ENCODE results near the gene BCL6. TPM values are rescaled to one million over a fixed set of nuclear protein-coding genes. Genes with fewer than 3 reads are reported as not detected.

Gene BCL6
- total RNA-seq, 4 donors from 2014 or later: 86.0 to 161 (median 111) TPM

DNA sequence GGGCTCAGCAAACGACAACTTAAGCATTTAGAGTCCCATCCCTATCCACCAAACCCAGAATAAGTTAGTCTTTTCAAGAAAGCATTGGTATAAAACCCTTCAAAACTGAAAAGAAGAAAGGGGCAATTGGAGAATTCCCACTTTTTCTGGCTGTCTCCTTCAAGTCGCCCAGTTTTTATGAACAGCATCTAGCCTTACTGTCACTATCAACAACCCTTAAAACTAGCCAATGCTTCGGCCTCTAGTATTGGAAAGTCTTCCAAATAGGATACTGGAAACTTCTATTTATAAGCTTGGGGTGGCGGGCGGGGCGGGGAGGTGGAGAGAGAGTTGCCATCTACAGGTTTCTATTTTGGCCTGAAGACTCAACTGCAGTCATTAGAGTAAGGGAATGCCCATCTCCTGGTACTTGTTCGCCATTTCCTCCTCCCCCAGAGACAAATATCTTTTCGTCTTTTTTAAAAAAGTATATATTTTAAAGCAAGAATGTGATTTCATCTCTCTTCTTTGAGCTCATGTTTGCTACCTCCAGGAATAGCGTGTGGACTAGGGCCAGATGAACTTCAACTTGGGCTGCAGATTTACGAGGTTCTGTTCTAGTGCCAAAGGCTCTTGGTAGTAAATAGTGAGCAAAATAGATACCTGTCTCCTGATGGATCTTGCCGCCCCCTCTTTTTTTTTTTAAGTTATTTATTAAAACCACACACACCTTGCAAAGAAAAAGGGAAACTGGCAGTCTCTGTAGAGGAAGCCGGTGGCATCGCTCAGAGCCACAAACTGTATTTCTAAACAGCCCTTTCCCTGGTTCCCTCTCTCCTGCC lies 2.7 kb downstream of the BCL6 start:
- H3K9me3 ChIP-seq: no peaks in the 10 kb centered on the region
- H3K36me3 ChIP-seq: no peaks in the 10 kb centered on the region
- TF ChIP-seq POLR2A (IDR thresholded peaks at IDR 0.05; ENCODE audit: low read depth): no peak
- intact Hi-C loops (cut with DNase I): loop anchor here (2.0 to 10.0 kb wide), 3 partner anchors 476 to 1206 kb away; no protein-coding TSS in a partner anchor
- peaks cover 5 to 66% (median 36%) of the 10 kb centered on the region in 4 donors for H3K4me1 ChIP-seq
- 44% methylated on average over 13 of the region's 13 CpGs for WGBS
- peak overlapping the region; percentile 69 to 81 (median 76) for H3K4me3 ChIP-seq
- H3K27me3 ChIP-seq: no peaks in the 10 kb centered on the region
- no peak for DNase-seq (ENCODE audit: extremely low spot score)
- H3K27ac ChIP-seq (replicated peaks in 1 of 4): peak overlapping the region; percentile 94 to 99 (median 98)

DNA sequence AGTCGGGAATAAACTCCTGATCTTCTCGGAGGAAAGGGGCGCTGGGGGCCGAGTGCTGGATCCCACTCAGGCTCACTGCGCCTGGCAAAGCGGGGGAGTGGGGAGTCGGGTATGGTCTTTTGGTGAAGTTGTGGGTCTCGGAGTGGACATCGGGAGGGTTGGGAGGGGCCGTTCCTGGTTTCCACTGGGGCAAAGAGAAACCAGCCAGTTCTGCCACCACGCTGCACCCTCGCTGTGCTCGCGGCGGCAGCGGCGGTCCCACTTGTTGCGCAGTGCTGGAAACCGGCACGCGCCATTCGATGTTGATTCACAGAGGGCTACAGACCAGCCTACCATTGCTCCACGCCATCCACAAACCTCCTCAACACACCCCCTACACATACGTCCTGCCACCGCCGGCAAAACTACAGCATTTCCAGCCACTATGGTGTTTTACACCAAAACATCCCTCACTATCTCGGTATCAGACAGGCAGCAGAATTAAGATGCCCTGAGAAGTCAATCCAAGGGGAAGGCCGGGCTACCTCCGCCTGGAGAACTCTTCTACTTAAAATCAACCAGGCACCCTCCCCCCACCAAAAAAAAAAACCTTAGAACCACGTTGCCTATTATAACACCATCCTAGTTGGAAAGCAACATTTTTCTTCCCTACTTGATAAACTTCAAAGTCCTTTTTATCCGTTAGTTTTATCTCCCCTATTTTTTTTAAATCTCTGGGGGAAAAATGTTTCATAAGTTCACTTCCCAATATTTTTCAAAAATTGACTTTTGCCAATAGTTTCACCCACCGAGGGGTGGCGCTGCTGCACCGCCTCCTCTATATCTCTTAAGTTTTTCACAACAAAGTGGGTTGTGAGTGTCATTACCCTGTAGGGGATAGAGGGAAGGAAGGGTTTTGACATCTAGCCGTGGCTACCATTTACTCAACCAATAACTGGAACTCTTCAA lies 3.6 kb downstream of the BCL6 start:
- no peaks in the 10 kb centered on the region for H3K27me3 ChIP-seq
- H3K9me3 ChIP-seq: no peaks in the 10 kb centered on the region
- no peaks in the 10 kb centered on the region for H3K36me3 ChIP-seq
- intact Hi-C loops (cut with DNase I): loop anchor here (2.0 to 10.0 kb wide), 3 partner anchors 477 to 1207 kb away; no protein-coding TSS in a partner anchor
- peaks cover 4 to 66% (median 35%) of the 10 kb centered on the region in 4 donors for H3K4me1 ChIP-seq
- peak overlapping the region; percentile 69 to 81 (median 76) for H3K4me3 ChIP-seq
- DNase-seq (ENCODE audit: extremely low spot score): no peak
- 2% methylated on average over 35 of the region's 35 CpGs for WGBS
- TF ChIP-seq, protein P1, sequence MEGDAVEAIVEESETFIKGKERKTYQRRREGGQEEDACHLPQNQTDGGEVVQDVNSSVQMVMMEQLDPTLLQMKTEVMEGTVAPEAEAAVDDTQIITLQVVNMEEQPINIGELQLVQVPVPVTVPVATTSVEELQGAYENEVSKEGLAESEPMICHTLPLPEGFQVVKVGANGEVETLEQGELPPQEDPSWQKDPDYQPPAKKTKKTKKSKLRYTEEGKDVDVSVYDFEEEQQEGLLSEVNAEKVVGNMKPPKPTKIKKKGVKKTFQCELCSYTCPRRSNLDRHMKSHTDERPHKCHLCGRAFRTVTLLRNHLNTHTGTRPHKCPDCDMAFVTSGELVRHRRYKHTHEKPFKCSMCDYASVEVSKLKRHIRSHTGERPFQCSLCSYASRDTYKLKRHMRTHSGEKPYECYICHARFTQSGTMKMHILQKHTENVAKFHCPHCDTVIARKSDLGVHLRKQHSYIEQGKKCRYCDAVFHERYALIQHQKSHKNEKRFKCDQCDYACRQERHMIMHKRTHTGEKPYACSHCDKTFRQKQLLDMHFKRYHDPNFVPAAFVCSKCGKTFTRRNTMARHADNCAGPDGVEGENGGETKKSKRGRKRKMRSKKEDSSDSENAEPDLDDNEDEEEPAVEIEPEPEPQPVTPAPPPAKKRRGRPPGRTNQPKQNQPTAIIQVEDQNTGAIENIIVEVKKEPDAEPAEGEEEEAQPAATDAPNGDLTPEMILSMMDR (IDR thresholded peaks at IDR 0.05): peak; percentile 79 to 84 (median 83)
- TF ChIP-seq POLR2AphosphoS5 (IDR thresholded peaks at IDR 0.05) (peak in 1 of 2 donors; percentile 62), EP300 (IDR thresholded peaks at IDR 0.05) (no peak), POLR2A (IDR thresholded peaks at IDR 0.05; ENCODE audit: low read depth) (peak; percentile 19)
- H3K27ac ChIP-seq (replicated peaks in 1 of 4): peak overlapping the region; percentile 94 to 99 (median 98)

DNA sequence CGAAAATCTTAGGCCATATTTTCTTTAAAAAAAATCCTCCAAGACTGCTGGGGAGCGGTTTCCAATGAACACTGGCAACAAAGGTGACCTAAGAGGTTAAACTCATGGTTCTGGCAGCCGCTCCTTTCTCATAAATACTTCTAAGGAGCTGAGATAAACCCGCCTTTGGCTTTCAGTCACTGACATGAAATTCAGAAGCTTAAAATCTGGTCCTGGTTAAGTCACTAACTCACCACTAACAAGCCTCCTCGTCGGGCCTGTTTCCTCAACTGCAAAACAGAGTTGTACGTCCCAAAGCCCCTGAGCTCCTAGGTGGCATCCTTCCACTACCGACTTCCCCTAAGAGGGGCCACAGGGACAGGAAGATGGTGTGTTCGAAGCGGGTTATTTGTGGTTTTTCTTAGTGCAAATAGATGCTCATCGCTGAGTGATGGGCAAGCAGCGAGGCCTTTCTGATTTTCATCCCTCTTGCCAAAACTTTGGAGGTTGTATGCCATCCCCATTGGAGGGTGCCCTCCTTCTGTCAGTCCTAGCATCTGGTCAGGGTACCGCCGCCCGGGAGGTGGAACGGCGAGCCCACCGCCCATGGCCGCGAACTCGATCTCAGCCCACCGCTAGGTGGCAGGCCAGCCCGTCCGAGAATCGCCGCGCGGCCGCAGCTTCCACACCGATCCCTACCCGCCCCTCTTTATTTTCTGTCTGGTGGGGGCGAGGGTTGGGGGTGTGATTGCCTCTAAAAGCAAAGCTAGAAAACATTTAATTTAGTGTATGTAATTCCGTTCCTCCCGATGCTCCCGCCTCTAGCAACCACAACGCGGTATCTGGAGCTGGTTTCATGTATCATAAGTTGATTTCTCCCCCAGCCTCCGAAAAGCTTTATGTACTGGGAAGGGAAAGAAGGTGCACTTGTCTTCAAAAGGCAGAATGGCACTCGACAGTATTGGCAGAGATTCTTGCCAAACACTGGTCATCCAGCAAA lies 4.6 kb downstream of the BCL6 start:
- peak; percentile 94 for DNase-seq (ENCODE audit: extremely low spot score)
- peak overlapping the region; percentile 94 to 99 (median 98) for H3K27ac ChIP-seq (replicated peaks in 1 of 4)
- no peaks in the 10 kb centered on the region for H3K27me3 ChIP-seq
- no peaks in the 10 kb centered on the region for H3K9me3 ChIP-seq
- 1% methylated on average over 35 of the region's 39 CpGs for WGBS
- peak overlapping the region; percentile 69 to 81 (median 76) for H3K4me3 ChIP-seq
- no peaks in the 10 kb centered on the region for H3K36me3 ChIP-seq
- peaks cover 14 to 73% (median 43%) of the 10 kb centered on the region in 4 donors for H3K4me1 ChIP-seq
- intact Hi-C loops (cut with DNase I): loop anchor here (10.0 kb wide), 1 partner anchor 834 kb away; no protein-coding TSS in a partner anchor
- TF ChIP-seq POLR2A (IDR thresholded peaks at IDR 0.05; ENCODE audit: low read depth) (no peak), EP300 (IDR thresholded peaks at IDR 0.05) (no peak), POLR2AphosphoS5 (IDR thresholded peaks at IDR 0.05) (peak in 1 of 2 donors; percentile 69)
- TF ChIP-seq, protein P1 (IDR thresholded peaks at IDR 0.05): peak; percentile 89 to 92 (median 92)

DNA sequence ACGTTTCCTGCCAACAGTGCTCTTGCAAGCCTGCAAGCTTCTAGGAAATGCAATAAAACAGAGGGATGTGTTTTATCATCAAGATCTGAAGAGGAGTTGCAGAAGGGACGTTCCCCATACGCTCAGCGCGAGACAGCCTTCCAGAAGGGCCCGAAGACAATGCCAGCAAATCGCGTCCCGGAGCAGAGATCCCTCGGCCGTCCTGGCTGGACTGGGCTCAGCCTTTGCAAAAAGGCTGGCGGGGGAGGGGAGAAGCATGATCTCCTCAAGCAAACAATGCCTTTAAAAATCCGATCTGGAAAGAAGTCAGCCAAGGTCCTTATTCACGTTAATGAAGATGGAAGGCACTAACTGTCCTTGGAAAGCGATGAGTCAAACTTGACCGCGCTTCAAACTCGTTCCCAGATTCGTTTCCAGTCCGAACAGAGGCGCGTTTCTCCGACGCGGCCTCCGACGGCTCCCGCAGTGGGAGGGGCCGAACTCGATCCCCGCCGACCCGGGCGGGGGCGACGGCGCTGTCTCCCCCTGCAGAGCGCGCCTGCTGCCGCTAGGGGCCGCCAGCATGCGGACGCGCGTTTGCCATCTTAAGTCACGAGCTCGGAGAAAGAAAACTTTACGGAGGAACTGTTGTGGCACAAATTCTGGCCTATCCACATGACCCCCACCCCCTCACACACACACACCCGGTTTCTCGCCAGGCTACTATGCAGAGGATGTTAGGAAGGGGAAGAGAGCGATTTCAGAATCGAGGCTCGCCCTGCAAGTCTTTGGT lies 5.5 kb downstream of the BCL6 start:
- H3K4me1 ChIP-seq: peaks cover 22 to 83% (median 51%) of the 10 kb centered on the region in 4 donors
- no peaks in the 10 kb centered on the region for H3K27me3 ChIP-seq
- no peaks in the 10 kb centered on the region for H3K9me3 ChIP-seq
- H3K36me3 ChIP-seq: peaks cover 0 to 1% (median under 1%) of the 10 kb centered on the region in 4 donors
- WGBS: under 1% methylated on average over 45 of the region's 53 CpGs
- peak overlapping the region; percentile 94 to 99 (median 98) for H3K27ac ChIP-seq (replicated peaks in 1 of 4)
- intact Hi-C loops (cut with DNase I): loop anchor here (5.0 to 10.0 kb wide), 2 partner anchors 835 to 1408 kb away; no protein-coding TSS in a partner anchor
- DNase-seq (ENCODE audit: extremely low spot score): peak; percentile 98
- peak overlapping the region; percentile 69 to 81 (median 76) for H3K4me3 ChIP-seq
- TF ChIP-seq POLR2A (IDR thresholded peaks at IDR 0.05; ENCODE audit: low read depth): peak; percentile 26
- TF ChIP-seq, protein P1 (IDR thresholded peaks at IDR 0.05): peak in 2 of 3 experiments; percentile 97 to 98
- TF ChIP-seq POLR2AphosphoS5 (IDR thresholded peaks at IDR 0.05): peak in 1 of 2 donors; percentile 85
- TF ChIP-seq EP300 (IDR thresholded peaks at IDR 0.05): peak; percentile 90

All from esophagus muscularis mucosa (tissue), 4 donors.